ENCODE data around the gene GFPT2. TPM values are rescaled to one million over a fixed set of nuclear protein-coding genes. Genes with fewer than 3 reads are reported as not detected.

The GFPT2 gene
- total and polyA plus RNA-seq, 9 of the 15 experiments (the other 6 are each of a cell fraction or from before 2014, with no cell fraction given) = 0.07 to 0.14 (median 0.08) TPM; not detected in 6

DNA sequence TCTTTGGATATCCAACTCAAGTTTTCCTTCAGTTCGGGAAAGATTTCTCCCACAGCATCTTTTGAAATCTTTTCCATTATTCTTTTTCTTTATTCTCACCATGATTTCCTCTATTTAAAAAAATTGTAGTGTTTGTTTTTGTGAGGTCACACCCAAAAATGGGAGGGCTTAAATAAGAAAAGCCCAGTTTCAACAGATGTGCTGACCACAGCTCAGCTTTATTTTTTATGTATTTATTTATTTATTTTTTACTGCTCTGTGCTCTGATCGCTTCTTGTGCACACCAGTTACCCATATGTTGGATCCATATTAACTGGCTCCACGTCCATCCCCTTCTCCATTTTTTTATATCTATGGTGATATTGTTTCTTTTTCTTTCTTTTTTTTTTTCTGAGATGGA lies 20.3 kb downstream of the GFPT2 start (continued):
- TF ChIP-seq NCOA6 (IDR thresholded peaks at IDR 0.05) (no peak), ELF4 (CRISPR knock-in tag; IDR thresholded peaks at IDR 0.05) (no peak)
- TF ChIP-seq, protein P1, sequence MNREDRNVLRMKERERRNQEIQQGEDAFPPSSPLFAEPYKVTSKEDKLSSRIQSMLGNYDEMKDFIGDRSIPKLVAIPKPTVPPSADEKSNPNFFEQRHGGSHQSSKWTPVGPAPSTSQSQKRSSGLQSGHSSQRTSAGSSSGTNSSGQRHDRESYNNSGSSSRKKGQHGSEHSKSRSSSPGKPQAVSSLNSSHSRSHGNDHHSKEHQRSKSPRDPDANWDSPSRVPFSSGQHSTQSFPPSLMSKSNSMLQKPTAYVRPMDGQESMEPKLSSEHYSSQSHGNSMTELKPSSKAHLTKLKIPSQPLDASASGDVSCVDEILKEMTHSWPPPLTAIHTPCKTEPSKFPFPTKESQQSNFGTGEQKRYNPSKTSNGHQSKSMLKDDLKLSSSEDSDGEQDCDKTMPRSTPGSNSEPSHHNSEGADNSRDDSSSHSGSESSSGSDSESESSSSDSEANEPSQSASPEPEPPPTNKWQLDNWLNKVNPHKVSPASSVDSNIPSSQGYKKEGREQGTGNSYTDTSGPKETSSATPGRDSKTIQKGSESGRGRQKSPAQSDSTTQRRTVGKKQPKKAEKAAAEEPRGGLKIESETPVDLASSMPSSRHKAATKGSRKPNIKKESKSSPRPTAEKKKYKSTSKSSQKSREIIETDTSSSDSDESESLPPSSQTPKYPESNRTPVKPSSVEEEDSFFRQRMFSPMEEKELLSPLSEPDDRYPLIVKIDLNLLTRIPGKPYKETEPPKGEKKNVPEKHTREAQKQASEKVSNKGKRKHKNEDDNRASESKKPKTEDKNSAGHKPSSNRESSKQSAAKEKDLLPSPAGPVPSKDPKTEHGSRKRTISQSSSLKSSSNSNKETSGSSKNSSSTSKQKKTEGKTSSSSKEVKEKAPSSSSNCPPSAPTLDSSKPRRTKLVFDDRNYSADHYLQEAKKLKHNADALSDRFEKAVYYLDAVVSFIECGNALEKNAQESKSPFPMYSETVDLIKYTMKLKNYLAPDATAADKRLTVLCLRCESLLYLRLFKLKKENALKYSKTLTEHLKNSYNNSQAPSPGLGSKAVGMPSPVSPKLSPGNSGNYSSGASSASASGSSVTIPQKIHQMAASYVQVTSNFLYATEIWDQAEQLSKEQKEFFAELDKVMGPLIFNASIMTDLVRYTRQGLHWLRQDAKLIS (CRISPR knock-in tag; IDR thresholded peaks at IDR 0.05) = no peak

DNA sequence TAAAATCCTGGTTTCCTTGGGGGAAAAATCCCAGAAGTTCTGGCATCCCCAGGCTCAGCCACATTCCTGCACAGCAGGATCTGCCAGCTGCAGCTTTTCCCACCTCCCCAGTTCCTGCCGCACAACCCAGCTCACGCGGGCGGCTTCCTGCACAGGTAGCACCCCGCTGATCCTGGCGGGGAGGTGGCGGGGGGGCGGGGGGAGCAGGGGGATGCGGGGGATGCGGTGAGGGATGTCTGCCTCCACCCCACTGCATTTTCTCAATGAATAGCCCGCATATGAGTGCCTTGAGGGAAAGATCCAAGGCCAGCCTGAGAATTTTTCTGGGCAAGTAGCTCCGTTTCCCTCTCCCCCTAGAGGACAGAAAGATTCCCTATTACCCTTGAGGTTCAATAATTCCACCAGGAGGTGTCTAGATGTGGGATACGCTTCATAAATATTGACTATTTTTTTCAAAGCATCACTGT lies 21.1 kb downstream of the GFPT2 start:
- Histone ChIP-seq H3K9me3 (replicated peaks; ENCODE audit: control insufficient read depth, insufficient read depth, low read depth, low read length) (no peaks in the 10 kb centered on the region), H3K4me3 (no peak overlapping the region), H3K9me1 (ENCODE audit: control insufficient read depth, insufficient read depth, low read length) (peaks cover 2% of the 10 kb centered on the region), H3K27me3 (ENCODE audit: control insufficient read depth in 2 of 2, insufficient read depth in 2 of 2, low read length in 2 of 2) (peaks cover 33 to 69% of the 10 kb centered on the region in 2 experiments), H3K36me3 (ENCODE audit: control insufficient read depth, insufficient read depth, low read length) (no peaks in the 10 kb centered on the region), H3K9ac (ENCODE audit: insufficient read depth in 1 of 2, low read depth in 2 of 2, low read length in 2 of 2) (no peak overlapping the region), H2AFZ (ENCODE audit: low read depth, low read length) (no peak overlapping the region), H3K79me2 (ENCODE audit: control insufficient read depth, insufficient read depth, low read length) (no peaks in the 10 kb centered on the region), H3K4me2 (ENCODE audit: insufficient read depth, low read length) (no peak overlapping the region), H3K27ac (ENCODE audit: extremely low read depth, low read depth, low read length) (no peak overlapping the region), H3K4me1 (replicated peaks in 1 of 2; ENCODE audit: control insufficient read depth in 2 of 2, insufficient read depth in 2 of 2, low read length in 2 of 2) (peaks cover 10 to 12% of the 10 kb centered on the region in 2 experiments; a peak in 4 of 5 replicates), H4K20me1 (replicated peaks; ENCODE audit: control insufficient read depth, insufficient read depth, low read length) (peaks cover 11% of the 10 kb centered on the region)
- BruUV-seq (replicated peaks) = no TSS peak
- ATAC-seq (no peak), DNase-seq (ENCODE audit: extremely low read depth in 1 of 4, low spot score in 3 of 4) (peak in 1 of 4 experiments; percentile 18), FAIRE-seq (no peak)
- in situ Hi-C loops (cut with MboI) = no loop called here
- intact Hi-C loops (cut with micrococcal nuclease) = no loop called here
- CTCF ChIA-PET (ENCODE audit: low intra/inter-chr PET ratio) = no interaction called here
- POLR2A ChIA-PET = interaction anchor here (0.5 kb wide), 1 partner anchor 589 kb away, joined by 3 read pairs; no protein-coding TSS in a partner anchor
- WGBS (ENCODE audit: insufficient coverage, low coverage, missing lambda C conversion rate) = 5% methylated on average over 8 of the region's 13 CpGs
- no peak for TF ChIP-seq ZNF347 (CRISPR knock-in tag; IDR thresholded peaks at IDR 0.05; ENCODE audit: low read depth)
- TF ChIP-seq, protein P2, sequence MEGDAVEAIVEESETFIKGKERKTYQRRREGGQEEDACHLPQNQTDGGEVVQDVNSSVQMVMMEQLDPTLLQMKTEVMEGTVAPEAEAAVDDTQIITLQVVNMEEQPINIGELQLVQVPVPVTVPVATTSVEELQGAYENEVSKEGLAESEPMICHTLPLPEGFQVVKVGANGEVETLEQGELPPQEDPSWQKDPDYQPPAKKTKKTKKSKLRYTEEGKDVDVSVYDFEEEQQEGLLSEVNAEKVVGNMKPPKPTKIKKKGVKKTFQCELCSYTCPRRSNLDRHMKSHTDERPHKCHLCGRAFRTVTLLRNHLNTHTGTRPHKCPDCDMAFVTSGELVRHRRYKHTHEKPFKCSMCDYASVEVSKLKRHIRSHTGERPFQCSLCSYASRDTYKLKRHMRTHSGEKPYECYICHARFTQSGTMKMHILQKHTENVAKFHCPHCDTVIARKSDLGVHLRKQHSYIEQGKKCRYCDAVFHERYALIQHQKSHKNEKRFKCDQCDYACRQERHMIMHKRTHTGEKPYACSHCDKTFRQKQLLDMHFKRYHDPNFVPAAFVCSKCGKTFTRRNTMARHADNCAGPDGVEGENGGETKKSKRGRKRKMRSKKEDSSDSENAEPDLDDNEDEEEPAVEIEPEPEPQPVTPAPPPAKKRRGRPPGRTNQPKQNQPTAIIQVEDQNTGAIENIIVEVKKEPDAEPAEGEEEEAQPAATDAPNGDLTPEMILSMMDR (IDR thresholded peaks at IDR 0.05 in 2 of 3, conservative IDR thresholded peaks at IDR 0.05 in 1 of 3; ENCODE audit: insufficient read depth in 2 of 3, low read depth in 1 of 3, low read length in 3 of 3) = peak in 2 of 3 experiments; percentile 23 to 51; a peak in 1 of 6 replicates

Measured in K562 (cell line).